DMS 273 (cell line): ENCODE measurements around the gene AFTPH.

Experiments used
- DNase-seq: peaks from one replicate; lab custom pipeline; 2025; ENCODE audit not compliant: unreplicated experiment; lab: John Stamatoyannopoulos, UW

The AFTPH gene

GRCh38 chr2:64540615-64541014 is 16.5 kb downstream of the AFTPH start:
- no peak for DNase-seq

- no peak for DNase-seq
Measured at GRCh38 chr2:64541547-64541946, 17.4 kb downstream of the AFTPH start.

GRCh38 chr2:64542071-64543007 is 18.2 kb downstream of the AFTPH start:
- no peak for DNase-seq

GRCh38 chr2:64543008-64543697 is 19.0 kb downstream of the AFTPH start:
- DNase-seq, result no peak

GRCh38 chr2:64548761-64549160 is 24.6 kb downstream of the AFTPH start:
- DNase-seq, result no peak

GRCh38 chr2:64550042-64550441 is 25.9 kb downstream of the AFTPH start:
- no peak for DNase-seq

GRCh38 chr2:64551851-64552250 is 27.7 kb downstream of the AFTPH start:
- DNase-seq, result no peak

GRCh38 chr2:64554117-64554516 is 30.0 kb downstream of the AFTPH start:
- no peak for DNase-seq

- DNase-seq, result no peak
Measured at GRCh38 chr2:64558445-64559081, 34.4 kb downstream of the AFTPH start.

GRCh38 chr2:64562148-64562784 is 38.1 kb downstream of the AFTPH start:
- DNase-seq, result peak; percentile 48

- DNase-seq, result no peak
Measured at GRCh38 chr2:64563436-64563938, 39.4 kb downstream of the AFTPH start.

GRCh38 chr2:64565949-64566710 is 42.0 kb downstream of the AFTPH start:
- no peak for DNase-seq

GRCh38 chr2:64567473-64567872 is 43.3 kb downstream of the AFTPH start:
- no peak for DNase-seq

GRCh38 chr2:64568836-64569235 is 44.7 kb downstream of the AFTPH start:
- DNase-seq, result no peak

GRCh38 chr2:64574871-64575270 is 50.7 kb downstream of the AFTPH start:
- no peak for DNase-seq

- no peak for DNase-seq
Measured at GRCh38 chr2:64581018-64581417, 56.9 kb downstream of the AFTPH start.

GRCh38 chr2:64581777-64582539 is 57.8 kb downstream of the AFTPH start:
- DNase-seq, result no peak

GRCh38 chr2:64582774-64583340 is 58.7 kb downstream of the AFTPH start:
- DNase-seq, result no peak

- DNase-seq, result no peak
Measured at GRCh38 chr2:64586054-64586453, 61.9 kb downstream of the AFTPH start.
